GM12878 (cell line): Measurements from ENCODE around the gene FGGY. TPM values are rescaled to one million over a fixed set of nuclear protein-coding genes. Genes with fewer than 3 reads are reported as not detected.

ENCODE experiments used
- ATAC-seq: fragments of 200-7000 bp; cut with Tn5 transposase; 3 replicates; pipeline ENCODE4 v1.9.1; 2020; ENCODE audit warnings: mild to moderate bottlenecking, moderate library complexity
- BruUV-seq: library from RNA; stranded (reverse); fragments of 400-500 nt; replicated peaks from 2 replicates; lab custom pipeline; 2021; lab: Mats Ljungman, UMichigan
- CTCF ChIA-PET: fragments of 300-600 bp; sonication (Branson Sonifier 250); formaldehyde crosslinking; extraction: SDS; loops from one replicate; lab custom pipeline; 2021; ENCODE audit warnings: inconsistent platforms; lab: Yijun Ruan, JAX
- POLR2A ChIA-PET: fragments of 350-600 bp; formaldehyde crosslinking; extraction: SDS; loops from one replicate; lab custom pipeline; 2021; ENCODE audit warnings: inconsistent platforms; lab: Charles Lee
- RAD21 ChIA-PET: fragments of 300-600 bp; sonication (Branson Sonifier 250); formaldehyde crosslinking; loops from one replicate; lab custom pipeline; 2023; ENCODE audit warnings: antibody characterized with exemption; ENCODE audit not compliant: unreplicated experiment; lab: Charles Lee
- SMC1A ChIA-PET: fragments of 300-600 bp; sonication (Branson Sonifier 250); formaldehyde crosslinking; loops from one replicate; lab custom pipeline; 2023; ENCODE audit not compliant: unreplicated experiment, uncharacterized antibody; lab: Charles Lee
- DNase-seq: peaks from one replicate; pipeline ENCODE4 v3.0.0-alpha.2; 2011; ENCODE audit warnings: low read depth, low spot score
- FAIRE-seq: peaks from 3 replicates; lab custom pipeline; 2011; peaks lifted over from hg19 to GRCh38; lab: Jason Lieb, UNC
- H2AFZ ChIP-seq: 2 replicates; pipeline ENCODE4 v1.6.0; 2011; ENCODE audit warnings: low read depth, low read length, control low read depth; ENCODE audit not compliant: control insufficient read depth
- H3K27ac ChIP-seq: 2 replicates; pipeline ENCODE4 v1.5.1; 2011; ENCODE audit warnings: control low read depth; ENCODE audit not compliant: control insufficient read depth, insufficient read depth
- H3K27me3 ChIP-seq, 2 experiments: replicated peaks in 1 of 2; 2 replicates each; pipeline versions ENCODE4 v1.6.0 to v1.6.1; 2011; ENCODE audit warnings: low read length in 1 of 2; ENCODE audit not compliant: control insufficient read depth in 2 of 2, insufficient read depth in 2 of 2
- H3K36me3 ChIP-seq, 2 experiments: 2 replicates each; pipeline ENCODE4 v1.5.1; 2011; ENCODE audit warnings: low read length in 1 of 2; ENCODE audit not compliant: control insufficient read depth in 2 of 2, insufficient read depth in 2 of 2
- H3K4me1 ChIP-seq: 2 replicates; pipeline ENCODE4 v1.6.1; 2011; ENCODE audit warnings: mild to moderate bottlenecking, low read length, moderate library complexity, mixed read lengths; ENCODE audit not compliant: control insufficient read depth, insufficient read depth
- H3K4me2 ChIP-seq: 2 replicates; pipeline ENCODE4 v1.6.0; 2011; ENCODE audit warnings: control low read depth; ENCODE audit not compliant: control insufficient read depth, insufficient read depth
- H3K4me3 ChIP-seq: fragments of 200-600 bp; sonication (generic); 2 replicates; pipeline ENCODE4 v1.5.1; 2016
- H3K79me2 ChIP-seq: 2 replicates; pipeline ENCODE4 v1.6.0; 2011; ENCODE audit warnings: low read length; ENCODE audit not compliant: control insufficient read depth, insufficient read depth
- H3K9ac ChIP-seq: 2 replicates; pipeline ENCODE4 v1.8.0; 2011; ENCODE audit warnings: low read length, control low read depth, mixed read lengths; ENCODE audit not compliant: control insufficient read depth, insufficient read depth
- H3K9me3 ChIP-seq: replicated peaks from 3 replicates; pipeline ENCODE4 v1.5.1; 2011; ENCODE audit warnings: mild to moderate bottlenecking, low read length; ENCODE audit not compliant: control insufficient read depth, insufficient read depth
- H4K20me1 ChIP-seq: 2 replicates; pipeline ENCODE4 v1.6.0; 2011; ENCODE audit not compliant: control insufficient read depth, insufficient read depth
- ATF3 ChIP-seq: IDR thresholded peaks from 2 replicates; pipeline ENCODE4 v1.6.1; 2011; ENCODE audit warnings: low read depth, mild to moderate bottlenecking, low read length, moderate library complexity, borderline replicate concordance; ENCODE audit errors: extremely low read depth
- HDGF ChIP-seq: fragments of 450-650 bp; IDR thresholded peaks from 2 replicates; pipeline ENCODE4 v1.6.1; 2016; ENCODE audit warnings: antibody characterized with exemption
- NFXL1 ChIP-seq: fragments of 450-650 bp; IDR thresholded peaks from 2 replicates; pipeline ENCODE4 v1.6.1; 2017; ENCODE audit warnings: antibody characterized with exemption, mild to moderate bottlenecking, borderline replicate concordance
- POLR2AphosphoS2 ChIP-seq: IDR thresholded peaks from 2 replicates; pipeline ENCODE4 v1.6.1; 2011; ENCODE audit warnings: low read depth, mild to moderate bottlenecking, low read length, improper control_type of control experiment, moderate library complexity
- POU2F2 ChIP-seq: IDR thresholded peaks from 3 replicates; pipeline ENCODE4 v1.6.1; 2011; ENCODE audit warnings: low read depth, mild to moderate bottlenecking, low read length, borderline replicate concordance
- SMARCA5 ChIP-seq: fragments of 450-650 bp; IDR thresholded peaks from 2 replicates; pipeline ENCODE4 v1.6.1; 2017; ENCODE audit warnings: mild to moderate bottlenecking
- SUPT20H ChIP-seq: IDR thresholded peaks from 2 replicates; pipeline ENCODE4 v1.6.1; 2011; ENCODE audit warnings: low read depth, mild to moderate bottlenecking, low read length, moderate library complexity, borderline replicate concordance; ENCODE audit not compliant: control insufficient read depth
- TARDBP ChIP-seq: IDR thresholded peaks from 2 replicates; pipeline ENCODE4 v1.6.1; 2016; ENCODE audit warnings: borderline replicate concordance
- USF1 ChIP-seq: IDR thresholded peaks from 2 replicates; pipeline ENCODE4 v1.6.1; 2011; ENCODE audit warnings: borderline replicate concordance, low read depth, mild to moderate bottlenecking, moderate library complexity, mixed read lengths, low read length; ENCODE audit not compliant: insufficient read depth; ENCODE audit errors: extremely low read length
- ZNF384 ChIP-seq: IDR thresholded peaks from 2 replicates; pipeline ENCODE4 v1.6.1; 2012; ENCODE audit warnings: low read depth, mild to moderate bottlenecking, low read length, improper control_type of control experiment, borderline replicate concordance
- ZNF622 ChIP-seq: fragments of 450-650 bp; IDR thresholded peaks from 2 replicates; pipeline ENCODE4 v1.6.1; 2017; ENCODE audit warnings: mild to moderate bottlenecking, inconsistent platforms
- whole genome bisulfite sequencing: methylation state at CpG from one replicate; pipeline ENCODE4 v1.1.6; 2016; ENCODE audit warnings: low lambda C conversion rate; ENCODE audit not compliant: insufficient replicate concordance, insufficient coverage; ENCODE audit errors: missing lambda C conversion rate; 5-methylcytosine and 5-hydroxymethylcytosine counted together
- in situ Hi-C: fragments of 300-500 bp; cut with MboI; formaldehyde crosslinking; loops from 9 replicates; pipeline ENCODE4 v1.14.3; 2018; ENCODE audit warnings: mixed read lengths
- intact Hi-C: fragments of 100-400 bp; cut with micrococcal nuclease; formaldehyde crosslinking; loops from one replicate; pipeline ENCODE4 v1.14.2; 2022; ENCODE audit not compliant: unreplicated experiment
- polyA plus RNA-seq, 11 experiments: library from polyadenylated mRNA; depleted of rRNA in 4 of 11; unstranded in 6 of 11; stranded (reverse) in 5 of 11; fragments of >200 nt; fragmentation: Nextera tagmentation in 4 of 11; fragmentation: Illumina TruSeq in 1 of 11; extraction: Ambion mirVana in 4 of 11; extraction: Trizol in 1 of 11; gene quantifications; 1 replicate in 1 of 11; 2 replicates in 10 of 11; pipeline versions ENCODE4 v1.2.1 to v1.2.3, GENCODE V29; 2011 to 2016; ENCODE audit warnings: inconsistent platforms in 2 of 11, missing spikeins in 2 of 11, low read depth in 1 of 11
- total RNA-seq, 4 experiments: library from RNA; depleted of rRNA in 3 of 4; stranded (reverse); fragments of >200 nt in 3 of 4; fragmentation: Illumina TruSeq in 1 of 4; extraction: Trizol in 1 of 4; gene quantifications; 2 replicates each; pipeline versions ENCODE4 v1.2.1 to v1.2.3, GENCODE V29; 2013 to 2021

Gene FGGY
- total and polyA plus RNA-seq, 10 of the 15 experiments (the other 5 are each of a cell fraction or from before 2014, with no cell fraction given) = 6.2 to 11.9 (median 7.5) TPM

GRCh38 chr1:59556802-59557548, 260.1 kb downstream of the FGGY start:
- H3K27me3 ChIP-seq = no peaks in the 10 kb centered on the region
- no TSS peak for BruUV-seq
- TF ChIP-seq USF1 = no peak
- FAIRE-seq = no peak
- H4K20me1 ChIP-seq = no peaks in the 10 kb centered on the region
- ChIA-PET CTCF (no interaction called here), SMC1A (no interaction called here), RAD21 (no interaction called here), POLR2A (no interaction called here)
- H3K4me3 ChIP-seq = no peak overlapping the region
- 0 out of 2 replicates have a peak, but pooled peaks cover 4% of the 10 kb centered on the region for H3K4me1 ChIP-seq
- peaks cover 2% of the 10 kb centered on the region; the same call in 2 of the 3 replicates for H3K9me3 ChIP-seq
- in situ Hi-C loops (no loop called here), intact Hi-C loops (no loop called here)
- H3K27ac ChIP-seq = no peak overlapping the region
- DNase-seq = no peak
- H2AFZ ChIP-seq = no peak overlapping the region
- no peaks in the 10 kb centered on the region for H3K36me3 ChIP-seq
- H3K79me2 ChIP-seq = no peaks in the 10 kb centered on the region
- WGBS = 65% methylated on average over 8 of the region's 8 CpGs
- no peak overlapping the region for H3K9ac ChIP-seq
- no peak overlapping the region for H3K4me2 ChIP-seq
- ATAC-seq = no peak

- no peak for TF ChIP-seq TARDBP
- TF ChIP-seq POU2F2 = no peak
- no peak for TF ChIP-seq ZNF622
- no peak for TF ChIP-seq ZNF384
- TF ChIP-seq NFXL1 = no peak
- TF ChIP-seq SUPT20H = no peak
- TF ChIP-seq SMARCA5 = no peak
- TF ChIP-seq HDGF = no peak
- no peak for TF ChIP-seq POLR2AphosphoS2
- TF ChIP-seq ATF3 = no peak
- Histone ChIP-seq H2AFZ (no peak overlapping the region), H3K27ac (no peak overlapping the region), H4K20me1 (no peaks in the 10 kb centered on the region), H3K9ac (no peak overlapping the region), H3K4me2 (no peak overlapping the region), H3K4me1 (0 out of 2 replicates have a peak, but pooled peaks cover 4% of the 10 kb centered on the region), H3K36me3 (no peaks in the 10 kb centered on the region), H3K4me3 (no peak overlapping the region), H3K27me3 (no peaks in the 10 kb centered on the region), H3K79me2 (no peaks in the 10 kb centered on the region), H3K9me3 (peaks cover 2% of the 10 kb centered on the region)
- FAIRE-seq (no peak), DNase-seq (no peak), ATAC-seq (no peak)
- WGBS = 42% methylated on average over 1 of the region's 1 CpG
- BruUV-seq = no TSS peak
- ChIA-PET CTCF (no interaction called here), SMC1A (no interaction called here), POLR2A (no interaction called here), RAD21 (no interaction called here)
- in situ Hi-C loops = no loop called here
- intact Hi-C loops = no loop called here
Measured at GRCh38 chr1:59557549-59557885, 260.6 kb downstream of the FGGY start.
